SK-N-SH (cell line): Measurements from ENCODE around the gene UBASH3B.

Source experiments
- MEF2A ChIP-seq: IDR thresholded peaks from 2 replicates; pipeline ENCODE4 v1.4.0; 2012; ENCODE audit warnings: low read depth, borderline replicate concordance
- RFX5 ChIP-seq: IDR thresholded peaks from 2 replicates; pipeline ENCODE4 v1.6.1; 2012; ENCODE audit warnings: mild to moderate bottlenecking, improper control_type of control experiment, low read length

DNA sequence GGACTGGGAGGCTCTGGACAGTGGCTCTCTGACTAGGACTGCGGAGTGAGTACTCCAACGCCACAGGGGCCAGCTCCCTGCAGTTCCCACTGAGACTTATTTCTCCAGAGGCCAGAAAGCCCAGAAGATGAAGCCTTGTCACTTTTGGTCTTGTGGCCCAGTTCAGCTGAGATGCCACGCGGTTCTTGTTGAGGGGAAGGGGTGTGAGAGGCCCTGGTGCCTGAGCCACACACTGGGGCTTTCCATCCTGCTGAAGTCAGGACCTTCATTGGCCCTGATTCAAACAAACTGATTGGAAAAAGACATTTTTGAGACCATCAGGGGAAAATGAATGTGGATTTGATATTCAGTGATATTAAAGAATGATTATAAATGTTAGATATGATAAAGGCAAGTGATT, 73.6 kb downstream of the UBASH3B start:
- TF ChIP-seq RFX5: no peak
- TF ChIP-seq MEF2A: no peak
